Camera-type eye (tissue), 1 donor: ENCODE results near the gene TMEM135. TPM values are rescaled to one million over a fixed set of nuclear protein-coding genes. Genes with fewer than 3 reads are reported as not detected.

Source experiments
- total RNA-seq: library from RNA; depleted of rRNA; stranded (reverse); fragments of >200 nt; gene quantifications from one replicate; pipeline ENCODE4 v1.2.3, GENCODE V29; 2014

TMEM135 gene
- 41.7 TPM for total RNA-seq

DNA sequence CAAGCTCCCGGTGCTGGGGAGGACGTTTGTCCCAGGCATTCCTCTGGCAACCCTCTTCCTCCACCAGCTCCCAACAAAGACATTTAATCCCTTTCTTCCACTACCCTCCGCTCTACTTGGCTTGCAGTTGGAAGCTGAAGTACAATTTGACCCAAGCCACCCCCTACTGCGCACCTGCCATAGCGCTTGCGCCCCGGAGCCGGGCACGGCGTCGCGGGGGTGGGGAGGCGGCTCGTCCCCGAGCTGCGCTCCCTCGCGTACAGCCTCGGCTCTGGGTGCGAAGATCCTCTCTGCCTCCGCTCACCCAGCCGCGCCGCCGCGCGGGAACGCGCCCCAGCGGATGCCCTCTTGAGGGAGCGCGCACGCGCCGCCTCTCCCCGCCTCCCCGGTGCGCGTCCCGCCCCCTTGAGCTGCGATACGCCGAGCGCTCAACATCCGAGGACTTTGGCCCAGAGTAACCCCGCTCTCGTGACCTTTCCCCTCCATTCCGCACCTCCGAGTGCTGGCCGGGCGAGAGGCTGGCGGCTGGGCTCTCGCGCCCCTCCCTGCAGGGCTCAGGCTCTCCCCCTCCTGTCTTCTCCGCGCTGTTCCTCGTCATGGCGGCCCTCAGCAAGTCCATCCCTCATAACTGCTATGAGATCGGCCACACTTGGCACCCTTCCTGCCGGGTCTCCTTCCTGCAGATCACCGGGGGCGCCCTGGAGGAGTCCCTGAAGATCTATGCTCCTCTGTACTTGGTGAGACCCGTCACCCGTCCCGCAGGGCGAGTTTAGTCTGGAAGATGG is at the start of gene TMEM135:
Gene TMEM135 (plus strand): TSS at position 485 of the 785 bp plus-strand sequence. CDS start 112 bp downstream, at position 597.

Other genes with a start within 250 kb of the TMEM135 start
- 51.3 TPM for gene PRSS23, start 237.4 kb upstream of the TMEM135 start, total RNA-seq
- gene FZD4, start 82.5 kb upstream of the TMEM135 start, total RNA-seq = 35.6 TPM